CD14-positive monocyte (primary cell): ENCODE data around the gene SETD6. TPM values are rescaled to one million over a fixed set of nuclear protein-coding genes. Genes with fewer than 3 reads are reported as not detected.

Experiments used
- DNase-seq, 3 donors: peaks; one replicate each; pipeline ENCODE4 v3.0.0-alpha.2; 2011 to 2022
- H2AFZ ChIP-seq: 2 replicates; pipeline ENCODE4 v1.6.0; 2012; ENCODE audit warnings: mild to moderate bottlenecking, low read depth, low read length, inconsistent platforms; ENCODE audit not compliant: insufficient read depth, poor library complexity, severe bottlenecking
- H3K27ac ChIP-seq, 2 donors: 1 replicate in 1 of 2; 2 replicates in 1 of 2; pipeline ENCODE4 v1.5.1; 2012 to 2013; ENCODE audit warnings: low read length in 2 of 2, control low read depth in 1 of 2, inconsistent platforms in 1 of 2, low read depth in 1 of 2, mild to moderate bottlenecking in 1 of 2
- H3K27me3 ChIP-seq, 2 donors: one replicate each; pipeline versions ENCODE4 v1.6.0 to v1.6.1; 2011 to 2013; ENCODE audit warnings: low read length in 2 of 2; ENCODE audit not compliant: control insufficient read depth in 2 of 2, insufficient read depth in 2 of 2
- H3K36me3 ChIP-seq, 2 donors: replicated peaks in 1 of 2; 1 replicate in 1 of 2; 2 replicates in 1 of 2; pipeline versions ENCODE4 v1.5.1 to v1.6.1; 2012 to 2013; ENCODE audit warnings: low read length in 2 of 2, control low read depth in 1 of 2, inconsistent platforms in 1 of 2, mild to moderate bottlenecking in 1 of 2; ENCODE audit not compliant: insufficient read depth in 2 of 2, control insufficient read depth in 1 of 2
- H3K4me1 ChIP-seq, 2 donors: 1 replicate in 1 of 2; 2 replicates in 1 of 2; pipeline versions ENCODE4 v1.5.1 to v1.6.1; 2012 to 2013; ENCODE audit warnings: low read length in 2 of 2, control low read depth in 1 of 2, inconsistent platforms in 1 of 2, mild to moderate bottlenecking in 1 of 2, moderate library complexity in 1 of 2; ENCODE audit not compliant: insufficient read depth in 2 of 2, control insufficient read depth in 1 of 2
- H3K4me2 ChIP-seq: replicated peaks from 2 replicates; pipeline ENCODE3; 2012; ENCODE audit warnings: low read length, moderate library complexity, mild to moderate bottlenecking; ENCODE audit not compliant: poor library complexity, severe bottlenecking; ENCODE audit errors: extremely low read depth
- H3K4me3 ChIP-seq, 3 experiments: fragments of 200-600 bp in 1 of 3; sonication (generic) in 1 of 3; replicated peaks in 1 of 3; 1 replicate in 2 of 3; 2 replicates in 1 of 3; pipeline ENCODE4 v1.5.1; 2011 to 2013; ENCODE audit warnings: low read length in 3 of 3, mild to moderate bottlenecking in 3 of 3, control low read depth in 2 of 3, low read depth in 2 of 3, inconsistent platforms in 1 of 3, moderate library complexity in 1 of 3
- H3K79me2 ChIP-seq: 2 replicates; pipeline ENCODE4 v1.6.0; 2012; ENCODE audit warnings: mild to moderate bottlenecking, control low read depth, inconsistent platforms, low read length, moderate library complexity; ENCODE audit not compliant: insufficient read depth
- H3K9ac ChIP-seq: 2 replicates; pipeline ENCODE4 v1.6.0; 2017; ENCODE audit warnings: low read length, mild to moderate bottlenecking; ENCODE audit not compliant: insufficient read depth, poor library complexity, severe bottlenecking
- H3K9me3 ChIP-seq, 2 donors: replicated peaks in 1 of 2; 1 replicate in 1 of 2; 2 replicates in 1 of 2; pipeline versions ENCODE4 v1.5.1 to v1.6.1; 2012 to 2013; ENCODE audit warnings: low read length in 2 of 2, control low read depth in 1 of 2; ENCODE audit not compliant: control insufficient read depth in 1 of 2, insufficient read depth in 1 of 2
- H4K20me1 ChIP-seq: 2 replicates; pipeline ENCODE4 v1.6.0; 2012; ENCODE audit warnings: mild to moderate bottlenecking, low read length, control low read depth, moderate library complexity; ENCODE audit not compliant: insufficient read depth
- H3K27ac Mint-ChIP-seq, 7 donors: one replicate each; pipeline ENCODE4 v1.8.0; 2020; ENCODE audit warnings: mild to moderate bottlenecking in 7 of 7, mixed read lengths in 7 of 7, moderate library complexity in 6 of 7, inconsistent platforms in 2 of 7
- H3K27me3 Mint-ChIP-seq, 3 donors: one replicate each; pipeline ENCODE4 v1.8.0; 2021 to 2022; ENCODE audit warnings: low read depth in 3 of 3, mild to moderate bottlenecking in 3 of 3, mixed read lengths in 3 of 3, moderate library complexity in 3 of 3, inconsistent platforms in 1 of 3
- H3K36me3 Mint-ChIP-seq, 2 donors: one replicate each; pipeline ENCODE4 v1.8.0; 2020; ENCODE audit warnings: mixed read lengths in 2 of 2, inconsistent platforms in 1 of 2, mild to moderate bottlenecking in 1 of 2
- H3K4me1 Mint-ChIP-seq: one replicate; pipeline ENCODE4 v1.8.0; 2020; ENCODE audit warnings: mild to moderate bottlenecking, mixed read lengths
- H3K4me3 Mint-ChIP-seq, 2 donors: one replicate each; pipeline ENCODE4 v1.8.0; 2020; ENCODE audit warnings: mild to moderate bottlenecking in 2 of 2, mixed read lengths in 2 of 2, moderate library complexity in 1 of 2
- H3K9me3 Mint-ChIP-seq, 7 donors: one replicate each; pipeline ENCODE4 v1.8.0; 2020 to 2022; ENCODE audit warnings: mixed read lengths in 7 of 7, mild to moderate bottlenecking in 6 of 7, moderate library complexity in 6 of 7, inconsistent platforms in 2 of 7
- WGBS: methylation state at CpG from one replicate; pipeline ENCODE4 v1.1.5; 2013; ENCODE audit warnings: missing lambda C conversion rate; ENCODE audit not compliant: insufficient coverage; 5-methylcytosine and 5-hydroxymethylcytosine counted together
- intact Hi-C, 2 donors: fragments of 100-400 bp; cut with micrococcal nuclease; formaldehyde crosslinking; loops; one replicate each; pipeline versions ENCODE4 v1.15.0 to v1.15.1; 2023
- polyA plus RNA-seq, 3 donors: library from polyadenylated mRNA; depleted of rRNA in 1 of 3; unstranded in 2 of 3; stranded (reverse) in 1 of 3; fragments of 300-500 nt in 2 of 3; fragments of >200 nt in 1 of 3; fragmentation: Illumina TruSeq in 2 of 3; gene quantifications; 1 replicate in 2 of 3; 2 replicates in 1 of 3; pipeline ENCODE4 v1.2.3, GENCODE V29; 2012 to 2021
- TF ChIP-seq, protein P1 (sequence below): fragments of 200-600 bp; IDR thresholded peaks from one replicate; pipeline ENCODE4 v1.8.0; 2022; ENCODE audit warnings: antibody characterized with exemption, mild to moderate bottlenecking

The SETD6 gene
- polyA plus RNA-seq, 3 donors, result 2.5 to 13.7 (median 3.4) TPM

DNA sequence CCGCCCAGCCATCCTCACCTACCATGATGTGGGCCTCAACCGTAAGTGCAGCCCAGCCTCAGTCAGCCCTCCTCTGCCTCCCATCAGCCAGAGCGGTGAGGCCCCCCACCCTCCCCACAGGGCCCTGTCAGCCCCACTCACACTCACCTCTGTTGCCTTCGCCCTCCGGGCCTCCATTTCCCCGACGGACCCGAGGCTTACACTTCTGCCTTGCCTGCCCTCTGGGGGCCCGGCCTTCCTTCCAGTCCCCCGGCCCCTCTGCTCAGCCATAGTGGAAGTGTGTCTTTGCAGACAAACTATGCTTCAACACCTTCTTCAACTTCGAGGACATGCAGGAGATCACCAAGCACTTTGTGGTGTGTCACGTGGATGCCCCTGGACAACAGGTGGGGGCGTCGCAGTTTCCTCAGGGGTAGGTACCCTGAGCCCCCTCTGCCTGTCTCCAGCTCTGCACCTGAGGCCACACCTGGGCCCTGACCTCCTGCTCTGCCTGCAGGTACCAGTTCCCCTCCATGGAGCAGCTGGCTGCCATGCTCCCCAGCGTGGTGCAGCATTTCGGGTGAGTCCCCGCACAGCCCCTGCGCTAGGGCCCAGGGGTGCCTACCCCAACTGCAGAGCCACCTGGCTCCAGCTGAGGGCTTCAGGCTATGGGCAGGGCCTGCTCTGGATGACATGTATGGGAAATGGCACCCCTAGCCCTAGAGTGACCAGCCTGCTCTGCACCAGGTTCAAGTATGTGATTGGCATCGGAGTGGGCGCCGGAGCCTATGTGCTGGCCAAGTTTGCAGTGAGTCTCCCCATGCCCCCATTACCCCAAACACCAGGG is 11.2 kb upstream of the SETD6 start:
- DNase-seq, result no peak
- WGBS, result 95% methylated on average over 16 of the region's 21 CpGs
- Histone ChIP-seq H4K20me1 (no peaks in the 10 kb centered on the region), H3K4me1 (peaks cover 5 to 12% of the 10 kb centered on the region in 2 donors), H3K4me3 (no peak overlapping the region), H3K27ac (no peak overlapping the region), H3K36me3 (no peaks in the 10 kb centered on the region), H3K79me2 (no peaks in the 10 kb centered on the region), H3K27me3 (peaks cover 15 to 37% of the 10 kb centered on the region in 2 donors), H2AFZ (no peak overlapping the region), H3K4me2 (no peak overlapping the region), H3K9me3 (peaks cover 0 to 23% of the 10 kb centered on the region in 2 donors), H3K9ac (no peak overlapping the region)
- H3K27me3 Mint-ChIP-seq, result peaks cover 41 to 49% (median 47%) of the 10 kb centered on the region in 3 donors
- H3K9me3 Mint-ChIP-seq, result peaks cover 0 to 3% (median 1%) of the 10 kb centered on the region in 7 donors
- TF ChIP-seq, protein P1, sequence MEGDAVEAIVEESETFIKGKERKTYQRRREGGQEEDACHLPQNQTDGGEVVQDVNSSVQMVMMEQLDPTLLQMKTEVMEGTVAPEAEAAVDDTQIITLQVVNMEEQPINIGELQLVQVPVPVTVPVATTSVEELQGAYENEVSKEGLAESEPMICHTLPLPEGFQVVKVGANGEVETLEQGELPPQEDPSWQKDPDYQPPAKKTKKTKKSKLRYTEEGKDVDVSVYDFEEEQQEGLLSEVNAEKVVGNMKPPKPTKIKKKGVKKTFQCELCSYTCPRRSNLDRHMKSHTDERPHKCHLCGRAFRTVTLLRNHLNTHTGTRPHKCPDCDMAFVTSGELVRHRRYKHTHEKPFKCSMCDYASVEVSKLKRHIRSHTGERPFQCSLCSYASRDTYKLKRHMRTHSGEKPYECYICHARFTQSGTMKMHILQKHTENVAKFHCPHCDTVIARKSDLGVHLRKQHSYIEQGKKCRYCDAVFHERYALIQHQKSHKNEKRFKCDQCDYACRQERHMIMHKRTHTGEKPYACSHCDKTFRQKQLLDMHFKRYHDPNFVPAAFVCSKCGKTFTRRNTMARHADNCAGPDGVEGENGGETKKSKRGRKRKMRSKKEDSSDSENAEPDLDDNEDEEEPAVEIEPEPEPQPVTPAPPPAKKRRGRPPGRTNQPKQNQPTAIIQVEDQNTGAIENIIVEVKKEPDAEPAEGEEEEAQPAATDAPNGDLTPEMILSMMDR, result no peak
- peaks cover 7% of the 10 kb centered on the region for H3K4me1 Mint-ChIP-seq
- no peak overlapping the region for H3K4me3 Mint-ChIP-seq
- intact Hi-C loops, result no loop called here
- H3K27ac Mint-ChIP-seq, result no peak overlapping the region
- H3K36me3 Mint-ChIP-seq, result no peaks in the 10 kb centered on the region

GRCh38 chr16:58506241-58507194 is 8.8 kb upstream of the SETD6 start:
- H3K36me3 ChIP-seq, result no peaks in the 10 kb centered on the region
- Mint-ChIP-seq H3K4me3 (no peak overlapping the region), H3K4me1 (peaks cover 2% of the 10 kb centered on the region), H3K27me3 (peaks cover 17 to 25% (median 25%) of the 10 kb centered on the region in 3 donors), H3K36me3 (no peaks in the 10 kb centered on the region), H3K9me3 (peaks cover 0 to 3% (median 0%) of the 10 kb centered on the region in 7 donors), H3K27ac (peak overlapping the region in 1 of 7 donors; percentile 48)
- peaks cover 0 to 7% of the 10 kb centered on the region in 2 donors for H3K9me3 ChIP-seq
- TF ChIP-seq, protein P1, result no peak
- H3K9ac ChIP-seq, result no peak overlapping the region
- H3K4me3 ChIP-seq, result no peak overlapping the region
- 83% methylated on average over 12 of the region's 20 CpGs for WGBS
- H3K4me2 ChIP-seq, result no peak overlapping the region
- H3K27me3 ChIP-seq, result peaks cover 5 to 13% of the 10 kb centered on the region in 2 donors
- no peak overlapping the region for H2AFZ ChIP-seq
- intact Hi-C loops, result no loop called here
- H3K79me2 ChIP-seq, result no peaks in the 10 kb centered on the region
- no peak overlapping the region for H3K27ac ChIP-seq
- no peaks in the 10 kb centered on the region for H4K20me1 ChIP-seq
- no peak for DNase-seq
- peaks cover 0 to 1% of the 10 kb centered on the region in 2 donors for H3K4me1 ChIP-seq
